Activated naive CD4-positive, alpha-beta T cell treated with Interleukin-2 at 50 U/mL for 16 hours (primary cell): Measurements from ENCODE around the gene DLGAP4.
"Not testable (repeated sequence)": the region's sequence is repeated elsewhere in the genome, so short reads cannot be mapped to it uniquely, and the experiment has no call there.

Experiments
- DNase-seq: peaks from one replicate; pipeline ENCODE4 v3.0.0-alpha.2; 2020

Gene DLGAP4

DNA sequence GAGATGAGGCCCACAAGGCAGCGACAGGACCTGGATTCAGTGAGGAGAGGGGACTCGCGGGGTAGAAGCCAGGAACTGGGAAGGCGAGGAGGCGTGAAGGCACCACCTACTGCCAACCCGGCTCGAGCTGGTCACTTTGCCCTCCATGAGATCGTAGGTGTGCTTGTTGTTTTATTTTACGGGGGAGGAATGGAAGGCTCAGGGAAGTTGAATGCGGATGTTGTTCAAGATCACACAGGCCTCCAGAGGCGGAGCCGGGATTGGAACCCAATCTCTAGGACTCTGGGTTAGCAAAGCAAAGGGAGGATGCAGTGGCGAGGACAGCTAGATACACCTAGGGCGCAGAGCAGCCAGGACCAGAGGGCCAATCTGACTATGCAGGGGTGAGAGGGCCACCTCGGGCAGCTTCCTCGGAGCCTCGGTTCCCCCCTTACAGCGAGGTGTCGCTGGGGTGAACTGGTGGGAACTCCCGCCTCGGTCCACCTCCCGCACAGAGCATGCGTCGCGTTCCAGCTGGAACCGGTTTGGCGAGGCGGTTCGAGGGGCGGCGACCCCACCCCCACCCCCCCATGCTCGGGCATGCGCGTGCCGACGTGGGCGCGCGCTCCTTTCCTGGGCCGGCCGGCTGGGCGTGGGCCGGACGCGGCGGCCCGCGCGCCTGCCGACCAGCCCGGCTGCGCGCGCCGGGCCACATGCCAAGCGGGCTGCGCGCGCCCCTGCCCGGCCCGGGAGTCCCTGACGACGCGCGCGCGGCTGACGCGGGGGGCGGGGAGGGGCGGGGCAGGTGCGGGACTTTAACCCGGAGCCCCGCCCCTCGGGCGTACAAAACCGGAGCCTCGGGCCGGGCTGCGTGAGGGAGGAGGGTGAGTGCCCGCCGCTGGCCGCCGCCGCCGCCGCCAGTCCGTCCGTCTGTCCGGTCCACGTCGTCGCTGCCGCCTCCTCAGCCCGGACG lies 154.8 kb downstream of the DLGAP4 start:
- peak; percentile 87 for DNase-seq

DNA sequence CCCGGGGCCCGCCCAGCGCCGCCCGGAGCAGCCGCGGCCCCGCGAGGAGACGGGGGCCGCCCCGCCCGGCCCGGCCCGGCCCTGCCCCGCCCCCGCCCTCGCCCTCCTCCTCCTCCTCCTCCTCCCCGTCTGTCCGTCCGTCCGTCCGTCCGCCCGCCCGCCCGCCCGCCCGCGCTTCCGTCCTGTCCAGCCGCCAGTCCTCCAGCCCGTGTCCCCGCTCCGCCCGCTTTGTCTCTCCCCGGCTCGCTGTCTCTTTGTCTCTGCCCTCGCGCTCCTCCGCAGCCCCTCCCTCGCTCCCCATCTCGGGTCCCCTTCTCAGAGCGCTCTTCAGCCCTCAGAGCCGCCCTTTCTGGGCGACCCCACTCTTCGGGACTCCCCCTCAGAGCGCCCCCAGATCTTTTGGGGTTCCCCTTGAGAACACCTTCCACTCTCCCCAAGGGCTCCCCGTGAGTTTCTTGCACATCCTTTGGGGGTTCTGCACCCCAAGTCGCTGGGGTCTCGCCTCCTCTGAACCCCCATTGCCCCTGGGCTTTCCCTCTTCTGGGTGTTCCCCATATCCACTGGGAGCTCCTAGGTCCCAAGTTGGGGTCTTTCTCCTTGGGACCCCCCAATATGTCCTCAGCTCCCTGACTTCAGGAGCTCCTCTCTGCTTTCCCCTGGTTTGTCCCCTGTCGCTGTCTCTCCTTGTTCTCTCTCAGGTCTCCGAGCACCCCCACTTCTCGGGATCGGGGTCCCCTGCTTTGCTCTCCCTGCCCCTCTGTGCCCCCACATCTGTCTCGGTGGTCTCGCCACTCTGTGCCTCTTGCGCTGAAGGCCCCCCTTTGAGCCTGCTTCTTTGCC lies 155.7 kb downstream of the DLGAP4 start:
- peak; percentile 45 for DNase-seq

DNA sequence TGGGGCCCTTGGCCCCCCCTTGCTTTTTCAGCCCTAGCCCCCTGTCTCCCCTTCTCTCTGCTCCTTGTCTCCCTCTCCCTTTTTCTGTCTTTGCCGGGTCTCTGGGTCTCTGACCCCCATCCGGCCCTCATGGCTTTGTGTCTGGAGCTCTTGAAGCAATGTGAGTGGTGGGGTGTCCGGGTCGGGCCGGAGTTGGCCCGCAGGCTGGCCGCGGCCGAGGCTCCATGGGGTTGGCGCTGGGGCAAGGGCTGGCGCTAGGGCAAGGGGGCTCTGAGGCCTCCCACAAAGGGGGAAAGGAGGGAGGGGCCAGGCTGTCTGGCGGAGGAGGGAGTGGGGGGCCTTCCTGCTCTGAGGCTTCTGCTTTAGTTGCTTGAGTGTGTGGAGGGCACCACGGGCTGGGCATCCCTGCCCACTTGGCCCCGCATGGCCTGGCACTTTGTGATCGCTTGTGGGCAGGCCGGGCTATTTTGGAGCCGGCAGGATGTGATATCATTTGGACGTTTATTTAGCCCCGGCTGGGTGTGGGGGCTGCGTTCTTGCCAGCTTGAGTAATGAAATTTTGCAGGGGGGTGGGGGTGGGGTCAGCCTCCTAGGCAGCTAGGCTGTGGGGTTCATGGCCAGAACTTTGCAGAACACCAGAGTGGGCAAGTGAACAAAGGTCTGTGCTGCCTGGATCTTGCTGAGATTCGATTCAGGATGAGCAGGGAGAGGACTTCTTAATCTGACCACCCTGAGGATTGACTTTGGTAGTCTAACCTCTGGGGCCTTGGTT lies 156.5 kb downstream of the DLGAP4 start:
- DNase-seq: no peak

DNA sequence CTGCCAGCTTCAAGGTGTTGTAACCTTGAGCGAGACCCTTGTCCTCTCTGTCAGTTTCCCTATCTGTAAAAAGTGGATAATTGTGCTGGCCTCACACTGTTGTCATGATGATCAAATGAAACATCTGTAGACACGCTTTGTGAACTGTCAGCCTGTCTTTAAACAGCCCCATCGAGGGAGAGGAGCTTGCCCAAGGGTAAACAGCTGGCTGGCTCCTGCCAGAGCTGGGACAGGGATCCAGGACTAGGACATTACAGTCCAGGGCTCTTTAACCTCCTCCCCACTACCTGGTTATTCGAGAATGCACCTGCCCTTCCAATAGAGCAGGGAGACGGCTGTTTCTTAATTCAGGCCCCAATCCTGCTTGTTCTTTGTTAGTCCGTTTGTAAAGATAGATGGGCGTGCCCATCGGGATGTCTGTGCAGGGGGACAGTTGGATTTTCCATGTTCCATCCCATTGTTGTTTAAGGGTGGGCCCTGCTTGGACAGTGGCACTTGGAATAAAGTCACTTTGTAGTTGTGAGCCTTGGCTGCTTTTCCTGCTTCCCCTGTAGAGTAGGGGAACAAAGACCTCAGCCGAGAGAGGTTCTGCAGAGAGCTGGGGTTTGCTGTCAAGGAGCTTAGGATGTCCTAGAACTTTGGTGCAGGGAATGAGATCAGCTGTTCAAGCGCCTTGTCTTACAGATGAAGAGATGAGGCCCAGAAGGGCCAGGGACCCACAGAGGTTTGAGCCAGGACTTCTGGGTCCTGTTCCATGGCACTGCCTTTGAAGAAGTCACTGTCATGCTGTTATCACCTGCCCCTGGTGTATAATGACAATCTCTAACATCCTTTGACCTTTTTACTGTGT lies 157.3 kb downstream of the DLGAP4 start:
- no peak for DNase-seq

DNA sequence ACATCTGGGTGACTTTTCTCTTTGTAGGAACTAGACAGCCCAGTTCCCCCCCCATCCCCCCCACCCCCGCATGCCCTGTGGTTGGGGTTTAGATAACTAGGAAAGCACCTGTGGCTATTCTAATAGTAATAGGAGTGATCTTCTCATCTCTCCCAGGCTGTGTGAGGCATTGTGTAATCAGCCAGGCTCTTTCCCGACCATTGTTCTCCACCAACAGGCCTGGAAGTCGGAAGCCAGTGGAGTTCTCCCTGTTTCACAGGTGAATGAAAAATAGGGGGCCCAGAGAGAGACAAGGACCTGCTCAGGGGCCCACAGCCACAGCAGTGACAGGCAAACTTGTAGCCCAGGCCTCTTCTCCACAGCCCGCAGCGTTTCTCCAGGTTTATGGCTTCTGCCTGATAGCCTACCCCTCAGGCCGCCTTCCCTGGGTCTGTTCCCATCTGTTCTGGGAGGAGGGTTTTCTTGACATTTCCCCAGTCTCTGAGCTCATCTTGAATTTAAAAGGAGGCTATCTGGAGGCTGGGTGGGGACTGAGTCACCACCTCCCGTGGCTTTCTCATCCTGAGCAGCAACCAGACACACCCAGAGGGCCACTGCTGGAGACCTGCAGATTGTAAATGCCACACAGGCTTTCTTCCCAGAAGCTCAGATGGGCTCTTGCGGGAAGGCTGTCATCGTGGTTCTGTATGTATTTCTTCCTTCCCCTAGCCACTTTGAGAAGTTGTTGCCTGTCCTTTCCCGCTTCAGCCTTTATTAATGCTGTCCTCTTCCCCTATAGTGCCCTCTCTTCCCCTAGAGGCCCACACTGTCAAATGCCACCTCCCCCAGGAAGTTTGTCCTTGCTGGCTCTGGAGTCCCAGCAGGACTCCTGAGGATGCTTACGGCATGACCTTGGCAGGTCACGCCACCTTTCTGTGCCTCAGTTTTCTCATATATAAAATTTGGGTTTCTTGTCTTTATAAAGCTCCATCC lies 159.3 kb downstream of the DLGAP4 start:
- peak; percentile 55 for DNase-seq

DNA sequence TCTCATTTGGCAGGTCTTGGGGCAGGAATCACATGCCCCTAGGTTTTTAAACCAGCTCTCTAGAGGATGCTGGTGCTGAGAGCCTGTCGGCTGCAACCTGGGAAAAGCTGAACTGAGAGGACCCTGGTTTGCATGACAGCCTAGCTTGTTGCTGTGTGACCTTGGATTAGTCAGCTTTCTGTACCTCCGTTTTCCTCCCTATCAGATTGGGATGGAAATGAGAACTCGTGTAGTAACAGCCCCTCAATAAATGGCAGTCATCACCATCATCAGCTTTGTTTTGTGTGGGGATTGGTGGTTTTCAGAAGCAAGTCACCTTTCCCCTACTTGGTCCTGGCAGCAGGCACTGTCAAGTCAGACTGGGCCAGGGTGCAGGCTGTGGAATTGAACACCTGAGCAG lies 159.9 kb downstream of the DLGAP4 start:
- DNase-seq: no peak

DNA sequence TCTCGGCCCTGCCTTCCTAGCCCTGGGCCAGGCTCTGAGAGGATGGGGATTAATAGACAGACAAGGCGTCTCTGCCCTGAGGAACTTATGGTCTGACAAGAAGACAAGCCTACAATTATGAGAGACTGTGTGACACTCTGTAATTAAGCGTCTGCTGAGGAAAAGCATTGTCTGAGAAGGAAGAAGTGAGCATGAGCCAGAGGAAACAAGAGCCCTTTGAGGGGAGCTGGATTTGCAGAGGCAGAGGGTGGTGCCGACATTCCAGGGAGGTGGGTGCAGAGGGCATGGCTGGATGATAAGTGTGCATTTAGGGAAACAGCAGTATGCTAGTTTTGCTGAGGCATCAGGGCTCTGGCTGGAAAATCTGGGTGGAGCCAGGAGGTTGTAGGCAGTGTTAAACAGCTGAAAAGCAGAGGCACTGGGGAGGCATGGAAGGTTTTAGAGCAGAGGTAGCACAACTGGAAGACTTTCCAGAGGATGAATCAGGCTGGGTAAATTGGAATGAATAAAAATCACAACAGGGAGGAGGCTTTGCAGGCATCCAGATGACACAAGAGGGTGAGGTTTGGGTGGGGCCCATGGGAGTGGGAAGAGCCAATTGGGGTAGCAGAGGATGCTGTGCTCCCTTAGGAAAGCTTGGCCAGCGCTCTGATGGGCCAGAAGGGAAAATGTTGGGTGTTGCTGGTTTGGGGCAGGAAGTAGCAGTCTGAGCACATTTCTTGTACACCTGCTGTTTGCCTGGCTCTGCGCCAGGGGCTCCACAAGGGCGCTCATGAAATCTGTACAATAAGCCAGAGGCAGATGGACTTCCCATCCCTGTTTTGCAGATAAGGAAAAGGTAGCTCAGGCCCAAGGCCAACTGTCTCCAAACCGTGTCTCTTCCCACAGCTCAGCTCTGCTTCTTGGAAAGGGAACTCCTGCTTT lies 161.2 kb downstream of the DLGAP4 start:
- DNase-seq: peak; percentile 46

DNA sequence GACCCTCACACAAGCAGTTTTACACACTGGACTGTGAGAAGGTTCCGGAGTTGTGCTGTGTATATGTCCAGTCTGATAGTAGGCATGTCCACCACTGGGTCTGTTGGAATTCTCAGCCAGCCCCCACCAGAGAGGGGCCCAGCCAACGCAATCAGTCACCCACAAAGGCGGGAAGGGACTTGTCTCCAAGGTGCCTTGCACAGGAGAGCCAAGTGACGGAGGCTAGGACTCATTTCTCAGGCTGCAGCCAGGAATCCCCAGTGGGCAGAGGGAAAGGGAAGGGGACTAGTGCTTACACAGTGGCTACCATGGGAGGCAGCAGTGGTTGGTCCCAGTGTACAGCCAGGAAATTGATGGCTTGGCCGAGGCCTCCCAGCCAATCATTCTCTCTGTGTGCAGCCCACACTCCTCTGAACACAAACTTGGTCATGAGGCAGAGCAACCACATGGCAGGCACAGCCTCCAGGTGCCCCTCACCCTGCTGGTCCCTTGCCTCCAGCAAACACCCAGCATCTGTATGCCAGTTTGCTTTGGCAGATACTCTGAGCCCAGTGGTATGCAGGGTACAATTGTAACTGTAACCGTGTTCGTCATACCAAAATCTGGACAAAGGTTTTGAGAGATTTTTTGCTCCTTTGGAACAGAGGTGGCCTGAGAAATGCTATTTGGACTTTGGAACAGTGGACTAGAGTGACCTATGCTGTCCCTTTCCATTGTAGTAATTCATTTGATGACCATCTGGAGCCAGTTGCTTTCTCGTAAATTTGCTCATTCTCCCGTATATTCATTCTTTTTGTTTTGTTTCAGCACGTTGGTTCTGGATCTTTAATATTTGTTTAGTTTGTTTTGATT lies 162.2 kb downstream of the DLGAP4 start:
- DNase-seq: no peak

DNA sequence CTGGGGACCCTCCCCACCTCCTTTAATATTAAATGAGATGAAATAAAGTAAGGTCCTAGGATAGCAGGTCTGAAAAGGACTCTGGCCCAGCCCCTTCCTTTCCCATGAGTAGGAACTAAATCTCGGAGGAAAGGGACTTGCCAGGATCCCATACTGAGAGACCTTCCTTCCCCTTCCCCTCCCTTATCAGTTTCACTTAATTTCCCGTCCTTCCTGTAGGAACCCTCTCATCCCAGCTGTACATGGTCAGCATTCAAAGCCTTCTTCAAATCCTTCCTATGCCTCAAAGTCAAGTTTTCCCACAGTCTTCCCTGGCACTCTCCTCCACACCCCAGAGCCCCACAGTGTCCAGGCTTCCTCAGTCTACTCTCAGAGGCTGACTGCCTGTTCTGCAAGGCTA lies 163.8 kb downstream of the DLGAP4 start:
- DNase-seq: no peak

DNA sequence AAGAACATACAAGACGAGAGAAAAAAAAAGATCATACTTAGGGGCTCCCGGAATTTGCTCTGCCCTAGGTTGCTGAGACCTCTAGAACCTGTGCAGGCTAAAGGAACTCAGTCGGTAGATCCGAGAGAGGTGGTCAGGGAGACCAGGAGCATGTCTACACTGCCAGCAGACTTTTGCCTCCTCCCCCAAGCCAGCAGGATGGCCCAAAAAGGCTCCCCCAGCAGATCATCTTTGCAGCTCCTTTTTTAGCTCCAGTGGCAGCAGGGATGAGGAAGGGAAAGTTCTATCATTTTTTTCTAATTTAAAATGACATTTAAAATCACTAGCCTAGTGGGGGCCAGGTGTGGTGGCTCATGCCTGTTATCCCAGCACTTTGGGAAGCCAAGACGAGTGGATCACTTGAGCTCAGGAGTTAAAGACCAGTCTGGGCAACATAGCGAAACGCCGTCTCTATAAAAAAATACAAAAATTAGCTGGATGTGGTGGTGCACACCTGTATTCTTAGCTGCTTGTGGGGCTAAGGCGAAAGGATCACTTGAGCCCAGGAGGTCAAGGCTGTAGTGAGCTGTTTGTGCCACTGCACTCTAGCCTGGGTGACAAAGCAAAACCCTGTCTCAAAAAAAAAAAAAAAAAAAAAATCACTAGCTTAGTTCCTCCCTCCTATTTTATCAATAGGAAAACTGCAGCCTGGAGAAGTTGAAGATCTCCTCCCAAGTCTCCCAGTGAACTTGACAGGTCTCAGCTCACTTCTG lies 165.9 kb downstream of the DLGAP4 start:
- DNase-seq: no peak

DNA sequence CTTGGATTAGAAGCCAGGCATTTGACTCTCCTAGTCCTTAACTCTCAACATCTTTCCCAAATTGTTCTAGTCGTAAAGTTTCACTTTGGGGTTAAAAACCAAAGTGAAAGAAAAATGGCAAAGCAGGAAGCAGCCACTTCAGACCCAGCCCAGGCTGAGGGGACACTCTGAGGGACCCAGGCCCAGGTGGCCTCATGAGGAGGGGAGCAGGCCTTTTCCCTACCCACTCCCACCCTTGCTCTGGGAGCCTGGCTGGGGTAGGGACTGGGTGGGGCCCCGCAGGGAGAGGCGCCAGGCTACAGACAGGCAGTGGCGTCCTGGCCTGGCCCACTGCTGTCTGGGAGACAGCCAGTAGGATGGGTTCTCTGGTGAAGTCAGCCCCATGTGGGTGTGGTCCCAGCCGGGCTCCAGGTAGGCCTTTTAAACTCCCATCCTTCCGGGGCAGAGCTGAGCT lies 166.5 kb downstream of the DLGAP4 start:
- DNase-seq: peak; percentile 17

DNA sequence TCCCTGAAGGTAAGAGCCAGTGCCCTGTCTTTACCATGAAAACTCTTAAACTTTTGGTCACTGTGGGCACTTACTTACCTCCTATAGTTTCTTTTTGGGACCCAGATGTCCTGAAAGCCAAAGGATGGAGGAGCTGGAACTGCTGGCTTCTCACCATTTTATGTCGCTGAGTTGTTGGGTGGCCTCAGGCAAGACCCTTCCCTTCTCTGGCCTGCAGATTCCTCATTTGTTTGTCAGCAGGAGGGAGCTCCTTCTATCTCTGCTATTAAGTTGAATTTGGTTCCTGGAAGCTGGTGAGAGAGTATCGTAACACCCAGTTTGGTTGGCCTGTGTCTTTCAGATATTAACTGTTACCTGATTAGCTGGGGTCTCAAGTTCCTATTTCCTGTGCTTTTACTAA lies 167.0 kb downstream of the DLGAP4 start:
- DNase-seq: no peak

DNA sequence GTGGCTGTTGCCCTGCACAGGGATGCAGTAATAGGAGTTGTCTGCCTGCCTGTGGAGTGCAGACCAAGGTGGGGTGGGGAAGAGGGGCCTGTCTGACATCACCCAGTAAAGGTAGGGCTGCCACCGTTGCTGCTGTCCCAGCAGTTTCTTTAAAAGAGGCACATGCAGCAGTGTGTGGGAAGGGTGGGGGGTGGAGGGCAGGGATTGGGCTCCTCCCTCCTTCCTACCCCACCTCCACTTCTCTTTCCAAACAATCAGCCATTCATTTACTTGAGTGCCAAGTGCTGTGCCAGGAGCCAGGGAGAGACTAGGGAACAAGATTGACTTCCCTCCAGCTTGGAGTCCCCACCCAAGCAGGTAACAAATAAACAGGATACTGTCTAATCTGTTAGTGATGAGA lies 168.4 kb downstream of the DLGAP4 start:
- no peak for DNase-seq

DNA sequence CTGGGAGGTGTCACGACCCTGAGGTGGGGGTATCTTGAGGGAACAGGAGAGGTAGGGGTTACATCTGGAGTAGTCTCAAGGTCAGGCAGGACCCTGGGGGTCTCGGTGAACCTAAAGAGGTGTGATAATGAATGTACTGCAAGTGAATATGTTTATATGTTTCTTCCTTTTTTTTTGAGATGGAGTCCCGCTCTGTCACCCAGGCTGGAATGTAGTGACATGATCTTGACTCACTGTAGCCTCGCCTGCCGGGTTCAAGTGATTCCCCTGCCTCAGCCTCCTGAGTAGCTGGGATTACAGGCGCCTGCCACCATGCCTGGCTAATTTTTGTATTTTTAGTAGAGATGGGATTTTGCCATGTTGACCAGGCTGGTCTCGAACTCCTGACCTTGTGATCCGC lies 168.9 kb downstream of the DLGAP4 start:
- DNase-seq: not testable (repeated sequence)

DNA sequence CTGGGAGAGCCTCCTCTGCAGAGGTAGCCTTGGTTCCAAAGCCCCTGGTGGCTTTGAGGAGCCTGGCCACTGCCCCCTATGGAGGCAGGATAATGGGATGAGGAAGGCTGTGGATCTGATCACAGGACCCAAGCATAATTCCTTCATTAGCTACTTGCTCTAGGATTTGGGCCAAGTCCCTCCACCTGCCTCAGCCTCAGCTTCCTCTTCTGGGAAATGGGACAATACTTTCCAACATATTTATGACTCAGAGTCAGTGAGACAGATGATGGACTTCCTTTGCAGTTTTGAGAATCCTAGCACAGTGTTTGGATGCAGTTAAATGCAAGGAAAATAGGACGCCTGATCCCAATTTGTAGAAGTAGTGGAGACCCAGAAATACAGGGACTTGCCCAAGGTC lies 171.3 kb downstream of the DLGAP4 start:
- no peak for DNase-seq

DNA sequence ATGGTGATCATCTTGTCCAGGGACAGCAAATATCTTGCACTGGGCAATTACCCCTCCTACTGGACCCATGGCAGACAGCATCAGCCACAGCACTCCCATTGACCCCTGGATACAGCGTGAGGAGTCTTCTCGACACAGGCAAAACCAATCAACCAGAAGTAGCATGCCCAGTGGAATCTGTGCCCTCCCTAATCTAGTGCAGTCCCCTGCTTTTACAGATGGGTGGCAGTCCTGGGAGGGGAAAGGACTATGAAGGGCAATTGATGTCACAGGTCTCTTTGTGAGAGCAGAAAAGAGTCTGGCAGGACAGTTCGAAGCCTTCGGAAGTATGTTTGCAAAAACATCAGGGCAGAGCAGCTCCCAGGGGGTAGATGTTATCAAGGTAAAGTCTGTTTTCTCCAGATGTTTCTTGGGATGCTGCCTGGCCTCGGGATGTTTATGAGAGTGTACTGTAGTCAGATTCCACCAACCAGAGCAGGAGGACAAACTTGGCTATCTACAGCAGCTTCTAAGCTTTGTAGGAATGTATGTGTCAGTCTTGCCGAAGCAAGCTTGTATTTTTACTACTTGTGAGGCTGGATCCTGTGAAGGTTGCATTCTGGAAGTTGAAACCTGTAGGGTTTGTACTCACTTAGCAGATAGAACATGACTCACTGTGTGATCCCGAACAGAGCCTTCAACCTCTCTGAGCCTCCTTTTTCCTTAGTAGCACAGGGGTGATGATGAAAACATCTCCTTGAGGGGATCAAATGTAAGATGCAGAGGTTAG lies 172.2 kb downstream of the DLGAP4 start:
- DNase-seq: no peak

DNA sequence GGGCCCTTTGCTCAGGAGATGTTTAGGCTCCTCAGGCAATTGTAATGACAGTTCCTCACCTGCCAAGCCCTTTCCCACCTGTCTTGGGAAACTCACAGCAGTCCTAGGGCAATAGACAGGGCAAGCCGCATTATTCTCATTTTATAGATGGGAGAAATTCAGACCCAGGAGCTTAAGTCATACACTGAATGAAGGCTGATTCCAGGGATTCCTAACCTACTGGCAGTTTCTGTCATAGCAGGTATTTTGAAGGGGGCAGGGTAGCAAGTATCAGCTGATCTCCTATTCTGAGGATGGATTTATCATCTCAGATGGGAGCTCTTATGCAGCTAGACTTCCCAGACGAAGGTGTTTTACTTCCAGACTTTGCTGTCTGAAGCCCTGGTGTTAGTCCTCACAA lies 173.8 kb downstream of the DLGAP4 start:
- DNase-seq: no peak
